ENCODE measurements around the gene HBP1. TPM values are rescaled to one million over a fixed set of nuclear protein-coding genes. Genes with fewer than 3 reads are reported as not detected.

Gene HBP1
- total and polyA plus RNA-seq, 2 of the 8 experiments (the other 6 are each of a cell fraction or from before 2014, with no cell fraction given) = 28.9 to 29.2 TPM

- Histone ChIP-seq H3K56ac (replicated peaks; ENCODE audit: insufficient read length, low read depth, low read length) (no peak overlapping the region), H2BK5ac (ENCODE audit: low read depth, low read length) (no peak overlapping the region), H3K9ac (replicated peaks in 1 of 4; ENCODE audit: extremely low read depth in 1 of 4, low read depth in 3 of 4, low read length in 3 of 4) (no peak overlapping the region), H4K91ac (replicated peaks; ENCODE audit: insufficient read length, low read length) (no peak overlapping the region), H2BK12ac (ENCODE audit: low read depth, low read length) (no peak overlapping the region), H2BK15ac (ENCODE audit: low read length) (no peak overlapping the region), H4K20me1 (replicated peaks in 1 of 2; ENCODE audit: control insufficient read depth in 1 of 2, insufficient read depth in 2 of 2, low read length in 2 of 2) (no peaks in the 10 kb centered on the region), H2AK5ac (ENCODE audit: low read depth, low read length) (no peak overlapping the region), H2BK20ac (ENCODE audit: low read length) (no peak overlapping the region), H3K4me3 (ENCODE audit: extremely low read depth in 1 of 4, insufficient read depth in 2 of 4, low read depth in 3 of 4, low read length in 4 of 4) (no peak overlapping the region), H3K4me1 (replicated peaks in 1 of 4; ENCODE audit: control insufficient read depth in 3 of 4, insufficient read depth in 4 of 4, low read length in 3 of 4) (peaks cover 0 to 9% (median 2%) of the 10 kb centered on the region in 4 experiments; a peak in 3 of 7 replicates), H3K4me2 (ENCODE audit: insufficient read depth in 1 of 2, low read depth in 2 of 2, low read length in 2 of 2) (no peak overlapping the region), H3K4ac (replicated peaks; ENCODE audit: insufficient read length, low read depth, low read length) (no peak overlapping the region), H3K27me3 (replicated peaks in 1 of 4; ENCODE audit: control insufficient read depth in 3 of 4, extremely low read depth in 1 of 4, insufficient read depth in 3 of 4, low read length in 3 of 4) (peaks cover 0 to 1% (median 0%) of the 10 kb centered on the region in 4 experiments; a peak in 1 of 7 replicates), H3K23me2 (ENCODE audit: low read depth, low read length) (no peaks in the 10 kb centered on the region), H3K18ac (ENCODE audit: extremely low read depth, low read length) (no peak overlapping the region), H3K14ac (ENCODE audit: insufficient read length) (no peak overlapping the region), H2BK120ac (replicated peaks; ENCODE audit: low read depth, low read length) (no peak overlapping the region), H3K27ac (ENCODE audit: low read depth, low read length) (no peak overlapping the region), H3K79me1 (ENCODE audit: low read depth, low read length) (no peaks in the 10 kb centered on the region), H3K36me3 (ENCODE audit: control insufficient read depth in 2 of 4, insufficient read depth in 4 of 4, low read length in 3 of 4) (no peaks in the 10 kb centered on the region), H3K79me2 (ENCODE audit: control insufficient read depth in 1 of 2, insufficient read depth in 2 of 2, low read length in 2 of 2) (no peaks in the 10 kb centered on the region), H3K9me3 (ENCODE audit: insufficient read depth in 2 of 2, low read depth in 1 of 2, low read length in 1 of 2) (no peaks in the 10 kb centered on the region), H3K23ac (ENCODE audit: insufficient read length) (no peak overlapping the region), H4K8ac (ENCODE audit: extremely low read depth, insufficient read depth, low read length) (no peak overlapping the region), H4K5ac (ENCODE audit: insufficient read length, low read depth, low read length) (no peak overlapping the region), H2AFZ (ENCODE audit: low read length) (no peak overlapping the region)
- no peak for DNase-seq (ENCODE audit: low read depth in 1 of 2, low spot score in 2 of 2)
- POLR2A ChIA-PET (ENCODE audit: partially characterized antibody) = no interaction called here
- CTCF ChIA-PET (ENCODE audit: partially characterized antibody) = no interaction called here
- no peak for FAIRE-seq
- TF ChIP-seq MAX (IDR thresholded peaks at IDR 0.05) (no peak), RFX5 (IDR thresholded peaks at IDR 0.05; ENCODE audit: borderline replicate concordance, low read depth, low read length) (no peak), EZH2 (IDR thresholded peaks at IDR 0.05; ENCODE audit: low read depth, low read length, severe bottlenecking) (no peak), ATF3 (IDR thresholded peaks at IDR 0.05; ENCODE audit: insufficient read depth, low read depth, low read length) (no peak), USF2 (IDR thresholded peaks at IDR 0.05; ENCODE audit: low read length) (no peak), HDAC6 (IDR thresholded peaks at IDR 0.05; ENCODE audit: low read depth, low read length) (no peak), PHF8 (conservative IDR thresholded peaks at IDR 0.05; ENCODE audit: low read depth, low read length) (no peak), JUND (IDR thresholded peaks at IDR 0.05; ENCODE audit: low read length) (no peak), SAP30 (IDR thresholded peaks at IDR 0.05; ENCODE audit: insufficient read depth, insufficient replicate concordance, low read length) (no peak)
These were observed 68.1 kb downstream of the HBP1 start for GRCh38 chr7:107236862-107237261.

All from H1 (cell line).